ENCODE data around the gene TBC1D12.

Gene TBC1D12

GRCh38 chr10:94402204-94402842 is at the start of gene TBC1D12:
TSS of gene TBC1D12 (plus strand) at chr10:94402541. CDS start at chr10:94402614, 73 bp downstream.
- Histone ChIP-seq H3K27ac (ENCODE audit: low read length) (no peak within 1 kb of the TSS), H3K9me3 (ENCODE audit: control insufficient read depth, low read depth, low read length) (no peaks in the 10 kb centered on the region), H3K9ac (ENCODE audit: low read length) (peak within 1 kb of the TSS; percentile 12), H3K36me3 (ENCODE audit: control insufficient read depth, low read depth, low read length) (no peaks in the 10 kb centered on the region), H3K27me3 (ENCODE audit: control insufficient read depth, insufficient read depth, low read length) (peaks cover 36% of the 10 kb centered on the region), H3K4me1 (ENCODE audit: control insufficient read depth, low read depth, low read length) (no peaks in the 10 kb centered on the region), H3K4me3 (ENCODE audit: low read length) (peak within 1 kb of the TSS; percentile 72)

GRCh38 chr10:94353336-94353735 is 49.0 kb upstream of the TBC1D12 start:
- Histone ChIP-seq H3K27me3 (ENCODE audit: control insufficient read depth, insufficient read depth, low read length) (no peaks in the 10 kb centered on the region), H3K4me3 (ENCODE audit: low read length) (no peak overlapping the region), H3K27ac (ENCODE audit: low read length) (no peak overlapping the region), H3K4me1 (ENCODE audit: control insufficient read depth, low read depth, low read length) (no peaks in the 10 kb centered on the region), H3K9me3 (ENCODE audit: control insufficient read depth, low read depth, low read length) (no peaks in the 10 kb centered on the region), H3K36me3 (ENCODE audit: control insufficient read depth, low read depth, low read length) (peaks cover 93% of the 10 kb centered on the region), H3K9ac (ENCODE audit: low read length) (no peak overlapping the region)

- Histone ChIP-seq H3K27ac (ENCODE audit: low read length) (no peak overlapping the region), H3K9me3 (ENCODE audit: control insufficient read depth, low read depth, low read length) (no peaks in the 10 kb centered on the region), H3K36me3 (ENCODE audit: control insufficient read depth, low read depth, low read length) (peaks cover 86% of the 10 kb centered on the region), H3K9ac (ENCODE audit: low read length) (no peak overlapping the region), H3K27me3 (ENCODE audit: control insufficient read depth, insufficient read depth, low read length) (no peaks in the 10 kb centered on the region), H3K4me1 (ENCODE audit: control insufficient read depth, low read depth, low read length) (no peaks in the 10 kb centered on the region), H3K4me3 (ENCODE audit: low read length) (no peak overlapping the region)
Measured at GRCh38 chr10:94355841-94356240, 46.5 kb upstream of the TBC1D12 start.

GRCh38 chr10:94357193-94357592 is 45.1 kb upstream of the TBC1D12 start:
- Histone ChIP-seq H3K4me3 (ENCODE audit: low read length) (no peak overlapping the region), H3K9me3 (ENCODE audit: control insufficient read depth, low read depth, low read length) (no peaks in the 10 kb centered on the region), H3K36me3 (ENCODE audit: control insufficient read depth, low read depth, low read length) (peaks cover 77% of the 10 kb centered on the region), H3K27ac (ENCODE audit: low read length) (no peak overlapping the region), H3K9ac (ENCODE audit: low read length) (no peak overlapping the region), H3K27me3 (ENCODE audit: control insufficient read depth, insufficient read depth, low read length) (no peaks in the 10 kb centered on the region), H3K4me1 (ENCODE audit: control insufficient read depth, low read depth, low read length) (peaks cover 9% of the 10 kb centered on the region)

GRCh38 chr10:94358480-94358879 is 43.9 kb upstream of the TBC1D12 start:
- Histone ChIP-seq H3K36me3 (ENCODE audit: control insufficient read depth, low read depth, low read length) (peaks cover 64% of the 10 kb centered on the region), H3K4me3 (ENCODE audit: low read length) (no peak overlapping the region), H3K9me3 (ENCODE audit: control insufficient read depth, low read depth, low read length) (no peaks in the 10 kb centered on the region), H3K4me1 (ENCODE audit: control insufficient read depth, low read depth, low read length) (peaks cover 9% of the 10 kb centered on the region), H3K9ac (ENCODE audit: low read length) (no peak overlapping the region), H3K27ac (ENCODE audit: low read length) (no peak overlapping the region), H3K27me3 (ENCODE audit: control insufficient read depth, insufficient read depth, low read length) (peaks cover 5% of the 10 kb centered on the region)

- peaks cover 33% of the 10 kb centered on the region for H3K27me3 ChIP-seq (ENCODE audit: control insufficient read depth, insufficient read depth, low read length)
- peaks cover 9% of the 10 kb centered on the region for H3K4me1 ChIP-seq (ENCODE audit: control insufficient read depth, low read depth, low read length)
- H3K9me3 ChIP-seq (ENCODE audit: control insufficient read depth, low read depth, low read length) = no peaks in the 10 kb centered on the region
- H3K9ac ChIP-seq (ENCODE audit: low read length) = peak overlapping the region; percentile 88
- H3K36me3 ChIP-seq (ENCODE audit: control insufficient read depth, low read depth, low read length) = peaks cover 40% of the 10 kb centered on the region
- H3K27ac ChIP-seq (ENCODE audit: low read length) = no peak overlapping the region
- peak overlapping the region; percentile 99 for H3K4me3 ChIP-seq (ENCODE audit: low read length)
Measured at GRCh38 chr10:94361171-94361794, 41.1 kb upstream of the TBC1D12 start.

GRCh38 chr10:94362360-94363250 is 39.7 kb upstream of the TBC1D12 start, which contains the start of gene NOC3L:
TSS of gene NOC3L (minus strand) at chr10:94362939. CDS start at chr10:94362838, 101 bp downstream.
- Histone ChIP-seq H3K27ac (ENCODE audit: low read length) (peak within 1 kb of the TSS; percentile 67), H3K36me3 (ENCODE audit: control insufficient read depth, low read depth, low read length) (peaks cover 27% of the 10 kb centered on the region), H3K4me1 (ENCODE audit: control insufficient read depth, low read depth, low read length) (peaks cover 9% of the 10 kb centered on the region)

GRCh38 chr10:94363251-94363565 is 39.1 kb upstream of the TBC1D12 start:
- Histone ChIP-seq H3K27me3 (ENCODE audit: control insufficient read depth, insufficient read depth, low read length) (peaks cover 37% of the 10 kb centered on the region), H3K4me3 (ENCODE audit: low read length) (peak overlapping the region; percentile 99), H3K9ac (ENCODE audit: low read length) (no peak overlapping the region), H3K36me3 (ENCODE audit: control insufficient read depth, low read depth, low read length) (peaks cover 21% of the 10 kb centered on the region), H3K4me1 (ENCODE audit: control insufficient read depth, low read depth, low read length) (peaks cover 9% of the 10 kb centered on the region), H3K27ac (ENCODE audit: low read length) (no peak overlapping the region), H3K9me3 (ENCODE audit: control insufficient read depth, low read depth, low read length) (no peaks in the 10 kb centered on the region)

More at GRCh38 chr10:94362360-94363250, 39.7 kb upstream of the TBC1D12 start, which contains the start of gene NOC3L:
- Histone ChIP-seq H3K9ac (ENCODE audit: low read length) (peak within 1 kb of the TSS; percentile 88), H3K9me3 (ENCODE audit: control insufficient read depth, low read depth, low read length) (no peaks in the 10 kb centered on the region), H3K4me3 (ENCODE audit: low read length) (peak within 1 kb of the TSS; percentile 99), H3K27me3 (ENCODE audit: control insufficient read depth, insufficient read depth, low read length) (peaks cover 37% of the 10 kb centered on the region)

GRCh38 chr10:94364482-94364881 is 37.9 kb upstream of the TBC1D12 start:
- Histone ChIP-seq H3K9me3 (ENCODE audit: control insufficient read depth, low read depth, low read length) (no peaks in the 10 kb centered on the region), H3K4me1 (ENCODE audit: control insufficient read depth, low read depth, low read length) (peaks cover 9% of the 10 kb centered on the region), H3K27ac (ENCODE audit: low read length) (no peak overlapping the region), H3K36me3 (ENCODE audit: control insufficient read depth, low read depth, low read length) (peaks cover 8% of the 10 kb centered on the region), H3K27me3 (ENCODE audit: control insufficient read depth, insufficient read depth, low read length) (peaks cover 37% of the 10 kb centered on the region), H3K9ac (ENCODE audit: low read length) (no peak overlapping the region), H3K4me3 (ENCODE audit: low read length) (no peak overlapping the region)

- no peak overlapping the region for H3K9ac ChIP-seq (ENCODE audit: low read length)
- H3K9me3 ChIP-seq (ENCODE audit: control insufficient read depth, low read depth, low read length) = no peaks in the 10 kb centered on the region
- H3K4me3 ChIP-seq (ENCODE audit: low read length) = no peak overlapping the region
- no peak overlapping the region for H3K27ac ChIP-seq (ENCODE audit: low read length)
- H3K27me3 ChIP-seq (ENCODE audit: control insufficient read depth, insufficient read depth, low read length) = peaks cover 37% of the 10 kb centered on the region
- peaks cover 6% of the 10 kb centered on the region for H3K4me1 ChIP-seq (ENCODE audit: control insufficient read depth, low read depth, low read length)
- peaks cover under 1% of the 10 kb centered on the region for H3K36me3 ChIP-seq (ENCODE audit: control insufficient read depth, low read depth, low read length)
Measured at GRCh38 chr10:94366382-94366781, 36.0 kb upstream of the TBC1D12 start.

GRCh38 chr10:94370501-94370900 is 31.8 kb upstream of the TBC1D12 start:
- no peaks in the 10 kb centered on the region for H3K4me1 ChIP-seq (ENCODE audit: control insufficient read depth, low read depth, low read length)
- H3K36me3 ChIP-seq (ENCODE audit: control insufficient read depth, low read depth, low read length) = no peaks in the 10 kb centered on the region
- peaks cover 11% of the 10 kb centered on the region for H3K27me3 ChIP-seq (ENCODE audit: control insufficient read depth, insufficient read depth, low read length)
- no peaks in the 10 kb centered on the region for H3K9me3 ChIP-seq (ENCODE audit: control insufficient read depth, low read depth, low read length)
- H3K4me3 ChIP-seq (ENCODE audit: low read length) = no peak overlapping the region
- H3K27ac ChIP-seq (ENCODE audit: low read length) = no peak overlapping the region
- H3K9ac ChIP-seq (ENCODE audit: low read length) = no peak overlapping the region
